Aorta (tissue), 5 donors: ENCODE results near the gene TAF5L. TPM values are rescaled to one million over a fixed set of nuclear protein-coding genes. Genes with fewer than 3 reads are reported as not detected.

ENCODE experiments used
- ATAC-seq: fragments of 200-7000 bp; cut with Tn5 transposase; one replicate; pipeline ENCODE4 v1.9.1; 2022; ENCODE audit warnings: moderate library complexity; ENCODE audit not compliant: low FRiP score
- DNase-seq, 2 donors: peaks; one replicate each; pipeline ENCODE4 v3.0.0-alpha.2; 2020
- H3K27ac ChIP-seq, 2 donors: one replicate each; pipeline ENCODE4 v1.5.1; 2013; ENCODE audit warnings: low read length in 2 of 2, mild to moderate bottlenecking in 2 of 2, moderate library complexity in 2 of 2, control low read depth in 1 of 2, inconsistent platforms in 1 of 2, low read depth in 1 of 2
- H3K27me3 ChIP-seq, 2 donors: one replicate each; pipeline ENCODE4 v1.6.1; 2013; ENCODE audit warnings: control low read depth in 1 of 2, low read length in 1 of 2, mild to moderate bottlenecking in 1 of 2, moderate library complexity in 1 of 2; ENCODE audit not compliant: insufficient read depth in 2 of 2, control insufficient read depth in 1 of 2
- H3K36me3 ChIP-seq, 2 donors: one replicate each; pipeline ENCODE4 v1.6.1; 2013; ENCODE audit warnings: control low read depth in 1 of 2, low read length in 1 of 2, mild to moderate bottlenecking in 1 of 2; ENCODE audit not compliant: insufficient read depth in 2 of 2, control insufficient read depth in 1 of 2
- H3K4me1 ChIP-seq, 2 donors: one replicate each; pipeline ENCODE4 v1.6.1; 2013; ENCODE audit warnings: low read length in 2 of 2, control low read depth in 1 of 2, mild to moderate bottlenecking in 1 of 2, moderate library complexity in 1 of 2; ENCODE audit not compliant: insufficient read depth in 2 of 2, control insufficient read depth in 1 of 2
- H3K4me3 ChIP-seq, 2 donors: one replicate each; pipeline ENCODE4 v1.5.1; 2013; ENCODE audit warnings: low read length in 2 of 2, control low read depth in 1 of 2, mild to moderate bottlenecking in 1 of 2
- H3K9me3 ChIP-seq: one replicate; pipeline ENCODE4 v1.6.1; 2013; ENCODE audit warnings: mild to moderate bottlenecking, low read length; ENCODE audit not compliant: control insufficient read depth
- WGBS, 2 donors: extraction: QIAGEN DNeasy Blood & Tissue Kit; methylation state at CpG; one replicate each; pipeline ENCODE4 v1.1.7; 2013; 5-methylcytosine and 5-hydroxymethylcytosine counted together
- intact Hi-C, 2 donors: fragments of 100-400 bp; cut with DNase I; formaldehyde crosslinking; loops; one replicate each; pipeline versions ENCODE4 v1.14.2 to v1.15.0; 2022
- polyA plus RNA-seq, 2 donors: library from polyadenylated mRNA; stranded (reverse); fragments of 200-250 nt; gene quantifications; one replicate each; pipeline ENCODE4 v1.2.3, GENCODE V29; 2013
- total RNA-seq, 2 donors: library from RNA; stranded (reverse); fragmentation: NEBNext Ultra II Directional; extraction: Animal tissue kit (Norgen Biotek cat#: 25700); gene quantifications; one replicate each; pipeline ENCODE4 v1.2.1, GENCODE V29; 2021
- donor health status: healthy with polysubstance abuse.
- donor health status: Bipolar disorder and iron deficiency.
- donor health status: DM: no; HTN: no; CAD: no.
- donor health status: DM: no; HTN: no; CAD: no.
- donor health status: DM: yes; HTN: yes; CAD: no.

The TAF5L gene
- total and polyA plus RNA-seq, 4 donors: 11.6 to 37.8 (median 22.9) TPM

DNA sequence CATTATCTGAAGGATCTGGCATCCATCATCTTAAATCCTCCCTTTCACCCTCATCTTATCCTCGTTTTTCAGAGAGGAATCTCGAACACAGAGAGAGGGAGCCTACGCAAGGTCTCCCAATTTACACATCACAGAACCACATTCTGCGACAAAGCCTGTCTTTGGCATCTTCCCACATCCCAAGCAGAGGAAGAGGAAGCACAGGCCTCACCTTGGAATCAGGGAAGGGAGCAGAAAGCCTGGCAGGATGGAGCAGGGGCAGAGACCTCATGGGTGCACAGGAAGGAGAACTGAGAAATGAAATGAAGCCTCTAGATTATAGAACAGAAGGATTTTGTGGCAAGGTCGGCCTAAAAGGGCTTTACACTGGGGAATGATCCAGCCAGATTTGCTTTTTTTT lies 73.2 kb downstream of the TAF5L start:
- ATAC-seq (no peak), DNase-seq (no peak)
- Histone ChIP-seq H3K36me3 (no peaks in the 10 kb centered on the region), H3K4me3 (no peak overlapping the region), H3K27me3 (no peaks in the 10 kb centered on the region), H3K27ac (no peak overlapping the region), H3K9me3 (no peaks in the 10 kb centered on the region), H3K4me1 (peaks cover 0 to 3% of the 10 kb centered on the region in 2 donors)
- intact Hi-C loops: no loop called here
- 57 to 61% methylated on average over 5 of the region's 5 CpGs for WGBS, 2 donors

DNA sequence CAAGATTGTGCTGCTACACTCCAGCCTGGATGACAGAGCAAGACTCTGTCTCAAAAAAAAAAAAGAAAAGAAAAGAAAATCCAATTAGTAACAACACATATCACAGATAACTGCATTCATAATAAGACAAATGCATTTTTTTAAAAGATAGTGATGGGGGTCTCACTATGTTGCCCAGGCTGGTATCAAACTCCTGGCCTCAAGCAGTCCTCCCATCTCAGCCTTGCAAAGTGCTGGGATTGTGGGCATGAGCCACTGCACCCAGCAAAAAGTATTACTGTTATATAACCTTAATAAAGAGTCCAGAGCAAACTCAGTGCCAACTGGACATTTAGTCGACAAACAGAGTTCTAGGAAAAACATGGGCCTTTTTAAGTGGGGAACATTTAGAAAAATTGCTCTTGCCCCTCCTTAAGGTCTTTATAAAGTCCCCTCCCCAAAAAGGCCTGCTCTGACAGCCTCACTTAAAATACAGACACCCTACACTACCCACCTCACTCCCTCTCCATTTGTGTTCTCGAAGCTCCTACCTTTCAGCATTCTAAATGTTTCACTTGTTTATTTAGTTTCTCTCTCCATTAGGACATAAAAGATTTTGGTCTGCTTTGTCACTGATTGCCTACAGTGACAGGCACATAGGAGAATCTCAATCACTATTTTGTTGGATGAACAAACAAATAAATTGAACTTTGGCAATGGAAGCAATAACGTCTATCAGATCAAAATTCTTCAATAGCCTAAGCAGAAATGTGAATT lies 74.9 kb downstream of the TAF5L start:
- Histone ChIP-seq H3K9me3 (no peaks in the 10 kb centered on the region), H3K27me3 (no peaks in the 10 kb centered on the region), H3K36me3 (peaks cover 0 to 7% of the 10 kb centered on the region in 2 donors), H3K4me1 (peaks cover 0 to 3% of the 10 kb centered on the region in 2 donors), H3K4me3 (no peak overlapping the region), H3K27ac (peak overlapping the region; percentile 62 to 77)
- ATAC-seq (no peak), DNase-seq (no peak)
- 12 to 21% methylated on average over 3 of the region's 3 CpGs for WGBS, 2 donors
- intact Hi-C loops: no loop called here

DNA sequence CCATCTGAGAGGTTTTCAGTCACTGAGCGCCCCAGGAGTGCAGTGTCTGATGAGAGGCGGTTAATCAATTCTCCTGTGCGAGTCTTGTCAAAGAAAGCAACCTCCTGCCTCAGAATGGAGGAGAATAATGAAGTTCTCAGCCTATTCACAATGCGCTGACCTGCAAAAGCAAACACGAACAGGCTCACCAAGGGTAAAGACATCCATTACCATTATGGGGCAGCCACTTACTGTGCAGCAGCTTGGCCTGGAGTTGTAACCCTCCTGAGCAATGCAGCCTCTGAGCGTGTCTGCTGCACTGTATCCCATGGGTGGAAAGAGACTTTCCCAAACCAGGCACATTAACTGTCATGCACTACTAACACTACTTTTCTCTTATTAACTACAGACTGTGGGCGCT lies 78.4 kb downstream of the TAF5L start:
- H3K27me3 ChIP-seq: no peaks in the 10 kb centered on the region
- no peak overlapping the region for H3K4me3 ChIP-seq
- H3K36me3 ChIP-seq: peaks cover 0 to 12% of the 10 kb centered on the region in 2 donors
- H3K4me1 ChIP-seq: peaks cover 0 to 3% of the 10 kb centered on the region in 2 donors
- no peaks in the 10 kb centered on the region for H3K9me3 ChIP-seq
- intact Hi-C loops: no loop called here
- WGBS, 2 donors: 84 to 87% methylated on average over 7 of the region's 7 CpGs
- ATAC-seq (no peak), DNase-seq (no peak)
- no peak overlapping the region for H3K27ac ChIP-seq

DNA sequence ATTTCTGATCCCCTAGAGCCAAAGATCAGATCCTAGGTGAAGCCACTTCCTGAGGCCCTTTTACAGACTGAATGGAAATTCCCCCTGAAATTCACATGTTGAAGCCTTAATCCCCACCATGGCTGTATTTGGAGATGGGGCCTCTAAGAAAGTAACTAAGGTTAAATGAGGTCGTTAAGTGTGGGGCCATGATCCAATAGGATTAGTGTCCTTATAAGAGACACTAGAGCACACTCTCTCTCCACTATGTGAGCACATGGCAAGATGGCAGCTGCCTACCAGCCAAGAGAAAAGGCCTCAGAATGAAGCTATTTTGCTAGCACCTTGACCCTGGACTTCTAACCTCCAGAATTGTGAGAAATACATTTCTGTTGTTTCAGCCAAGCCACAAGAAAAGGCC lies 81.3 kb downstream of the TAF5L start:
- Histone ChIP-seq H3K36me3 (peaks cover 5 to 13% of the 10 kb centered on the region in 2 donors), H3K4me3 (no peak overlapping the region), H3K9me3 (no peaks in the 10 kb centered on the region), H3K4me1 (peaks cover 0 to 3% of the 10 kb centered on the region in 2 donors), H3K27ac (no peak overlapping the region), H3K27me3 (no peaks in the 10 kb centered on the region)
- ATAC-seq (no peak), DNase-seq (no peak)
- intact Hi-C loops: no loop called here
- WGBS, 2 donors: 94 to 96% methylated on average over 1 of the region's 1 CpG

Other genes with a start within 250 kb of the TAF5L start
- 10 to 100 TPM in 1 of 2 donors, 1 to 10 TPM in 1; 1.8 to 46.8 TPM for gene ACTA1, start 192.0 kb downstream of the TAF5L start, total RNA-seq
- 10 to 100 TPM in 1 of 2 donors, 1 to 10 TPM in 1; 3.7 to 19.0 TPM for gene ACTA1, start 192.0 kb downstream of the TAF5L start, polyA plus RNA-seq
- gene NUP133, start 117.8 kb downstream of the TAF5L start, total RNA-seq: 10 to 100 TPM; 30.3 to 37.3 TPM
- gene NUP133, start 117.8 kb downstream of the TAF5L start, polyA plus RNA-seq: 10 to 100 TPM in 1 of 2 donors, 1 to 10 TPM in 1; 5.1 to 17.6 TPM
- 10 to 100 TPM; 19.9 to 24.2 TPM for gene ABCB10, start 67.4 kb downstream of the TAF5L start, total RNA-seq
- gene ABCB10, start 67.4 kb downstream of the TAF5L start, polyA plus RNA-seq: 10 to 100 TPM in 1 of 2 donors, 1 to 10 TPM in 1; 6.8 to 12.7 TPM
- gene URB2, start 125 bp upstream of the TAF5L start, total RNA-seq: 1 to 10 TPM; 6.8 to 8.9 TPM
- 1 to 10 TPM in 1 of 2 donors, under 1 TPM in 1; 0.50 to 2.1 TPM for gene URB2, start 125 bp upstream of the TAF5L start, polyA plus RNA-seq